Activated CD4-positive, CD25-positive, alpha-beta regulatory T cell (primary cell): ENCODE data around the gene CCDC136.

Experiments
- DNase-seq, 4 experiments: peaks; one replicate each; lab custom pipeline; 2025; lab: John Stamatoyannopoulos, UW

The CCDC136 gene

GRCh38 chr7:128831994-128832879 lies 40.5 kb downstream of the CCDC136 start:
- no peak for DNase-seq

GRCh38 chr7:128832880-128833147 lies 41.0 kb downstream of the CCDC136 start:
- no peak for DNase-seq

- no peak for DNase-seq
Measured at GRCh38 chr7:128833148-128833945, 41.6 kb downstream of the CCDC136 start.

GRCh38 chr7:128833946-128834325 lies 42.2 kb downstream of the CCDC136 start:
- DNase-seq = no peak

- DNase-seq = no peak
Measured at GRCh38 chr7:128835231-128835751, 43.5 kb downstream of the CCDC136 start.

- DNase-seq = no peak
Measured at GRCh38 chr7:128835790-128836641, 44.2 kb downstream of the CCDC136 start.

GRCh38 chr7:128836729-128837348 lies 45.1 kb downstream of the CCDC136 start:
- DNase-seq = no peak

- DNase-seq = no peak
Measured at GRCh38 chr7:128837521-128837921, 45.8 kb downstream of the CCDC136 start.

- DNase-seq = no peak
Measured at GRCh38 chr7:128838109-128838779, 46.5 kb downstream of the CCDC136 start.

GRCh38 chr7:128838981-128839731 lies 47.4 kb downstream of the CCDC136 start:
- DNase-seq = no peak

- no peak for DNase-seq
Measured at GRCh38 chr7:128839751-128840177, 48.0 kb downstream of the CCDC136 start.

- no peak for DNase-seq
Measured at GRCh38 chr7:128840326-128841170, 48.8 kb downstream of the CCDC136 start.

GRCh38 chr7:128841171-128841690 lies 49.5 kb downstream of the CCDC136 start:
- no peak for DNase-seq

- peak; percentile 10 to 35 (median 22) for DNase-seq
Measured at GRCh38 chr7:128841921-128842673, 50.3 kb downstream of the CCDC136 start.

GRCh38 chr7:128842674-128843641 lies 51.2 kb downstream of the CCDC136 start:
- no peak for DNase-seq

GRCh38 chr7:128843938-128844621 lies 52.3 kb downstream of the CCDC136 start:
- DNase-seq = no peak
